Retinal pigment epithelial cell (primary cell): ENCODE results near the gene RCC1.
"Not testable (repeated sequence)": the region's sequence is repeated elsewhere in the genome, so short reads cannot be mapped to it uniquely, and the experiment has no call there.

ENCODE experiments used
- DNase-seq: peaks from one replicate; pipeline ENCODE4 v3.0.0-alpha.2; 2010; ENCODE audit warnings: low read depth
- H3K4me3 ChIP-seq: 2 replicates; pipeline ENCODE4 v1.5.1; 2011; ENCODE audit warnings: mild to moderate bottlenecking, low read length, control low read depth, moderate library complexity
- TF ChIP-seq, protein P1 (sequence below): conservative IDR thresholded peaks from 2 replicates; pipeline ENCODE4 v1.5.1; 2011; ENCODE audit warnings: low read depth, low read length, control low read depth, inconsistent platforms

Gene RCC1

DNA sequence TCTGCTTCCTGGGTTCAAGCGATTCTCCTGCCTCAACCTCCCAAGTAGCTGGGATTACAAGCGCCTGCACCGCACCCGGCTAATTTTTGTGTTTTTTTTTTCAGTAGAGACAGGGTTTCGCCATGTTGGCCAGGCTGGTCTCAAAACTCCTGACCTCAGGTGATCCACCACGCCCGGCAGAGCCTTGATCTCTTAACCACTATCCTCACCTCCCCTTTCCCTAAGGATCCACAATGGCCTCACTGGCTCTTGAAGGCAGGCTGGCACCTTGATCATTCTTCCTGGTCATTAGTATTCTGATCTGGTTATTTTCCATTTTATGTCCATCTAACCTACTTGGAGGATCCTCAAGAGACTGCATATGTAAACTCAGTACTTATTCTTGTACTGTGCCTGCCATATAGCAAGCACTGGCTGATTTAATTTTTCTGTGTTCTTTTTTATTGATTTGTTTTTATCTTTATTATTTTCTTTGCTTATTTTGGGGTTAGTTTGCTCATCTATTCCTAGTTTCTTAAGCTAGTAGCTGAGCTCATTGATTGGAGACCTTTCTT is 6.3 kb downstream of the RCC1 start:
- no peak overlapping the region for H3K4me3 ChIP-seq
- no peak for DNase-seq
- TF ChIP-seq, protein P1, sequence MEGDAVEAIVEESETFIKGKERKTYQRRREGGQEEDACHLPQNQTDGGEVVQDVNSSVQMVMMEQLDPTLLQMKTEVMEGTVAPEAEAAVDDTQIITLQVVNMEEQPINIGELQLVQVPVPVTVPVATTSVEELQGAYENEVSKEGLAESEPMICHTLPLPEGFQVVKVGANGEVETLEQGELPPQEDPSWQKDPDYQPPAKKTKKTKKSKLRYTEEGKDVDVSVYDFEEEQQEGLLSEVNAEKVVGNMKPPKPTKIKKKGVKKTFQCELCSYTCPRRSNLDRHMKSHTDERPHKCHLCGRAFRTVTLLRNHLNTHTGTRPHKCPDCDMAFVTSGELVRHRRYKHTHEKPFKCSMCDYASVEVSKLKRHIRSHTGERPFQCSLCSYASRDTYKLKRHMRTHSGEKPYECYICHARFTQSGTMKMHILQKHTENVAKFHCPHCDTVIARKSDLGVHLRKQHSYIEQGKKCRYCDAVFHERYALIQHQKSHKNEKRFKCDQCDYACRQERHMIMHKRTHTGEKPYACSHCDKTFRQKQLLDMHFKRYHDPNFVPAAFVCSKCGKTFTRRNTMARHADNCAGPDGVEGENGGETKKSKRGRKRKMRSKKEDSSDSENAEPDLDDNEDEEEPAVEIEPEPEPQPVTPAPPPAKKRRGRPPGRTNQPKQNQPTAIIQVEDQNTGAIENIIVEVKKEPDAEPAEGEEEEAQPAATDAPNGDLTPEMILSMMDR, result no peak

DNA sequence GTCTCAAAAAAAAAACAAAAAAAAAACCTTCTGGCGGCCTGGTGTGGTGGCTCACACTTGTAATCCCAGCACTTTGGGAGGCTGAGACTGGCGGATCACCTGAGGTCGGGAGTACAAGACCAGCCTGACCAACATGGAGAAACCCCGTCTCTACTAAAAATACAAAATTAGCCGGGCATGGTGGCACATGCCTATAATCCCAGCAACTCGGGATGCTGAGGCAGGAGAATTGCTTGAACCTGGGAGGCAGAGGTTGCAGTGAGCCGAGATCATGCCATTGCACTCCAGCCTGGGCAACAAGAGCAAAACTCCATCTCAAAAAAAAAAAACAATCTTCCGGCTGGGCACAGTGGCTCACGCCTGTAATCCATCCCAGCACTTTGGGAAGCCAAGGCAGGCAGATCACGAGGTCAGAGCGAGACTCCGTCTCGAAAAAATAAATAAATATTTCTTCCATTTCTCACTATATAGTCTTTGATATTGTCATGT is 8.6 kb downstream of the RCC1 start:
- not testable (repeated sequence) for DNase-seq, H3K4me3 ChIP-seq

DNA sequence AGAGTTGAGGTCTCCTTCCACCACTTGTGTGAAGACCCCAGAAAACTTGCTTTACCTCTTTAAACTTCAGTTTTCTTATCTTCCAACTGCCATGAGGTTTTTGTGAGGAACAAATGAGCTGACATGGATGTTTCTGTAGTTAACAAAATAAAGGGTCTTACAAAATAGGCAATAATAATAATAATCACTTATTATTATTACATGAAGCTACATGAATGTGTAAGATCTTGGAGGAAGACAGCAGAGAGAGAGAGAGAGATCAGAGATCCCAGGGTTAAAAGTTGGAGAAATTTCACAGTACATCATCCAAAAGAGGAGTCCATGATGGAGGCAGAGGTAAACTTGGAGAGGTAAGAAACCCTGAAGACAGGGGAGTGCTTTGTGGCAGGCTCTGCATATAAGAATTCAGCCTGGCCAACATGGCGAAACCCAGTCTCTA is 10.7 kb downstream of the RCC1 start:
- TF ChIP-seq, protein P1, result no peak
- H3K4me3 ChIP-seq, result no peak overlapping the region
- DNase-seq, result no peak

DNA sequence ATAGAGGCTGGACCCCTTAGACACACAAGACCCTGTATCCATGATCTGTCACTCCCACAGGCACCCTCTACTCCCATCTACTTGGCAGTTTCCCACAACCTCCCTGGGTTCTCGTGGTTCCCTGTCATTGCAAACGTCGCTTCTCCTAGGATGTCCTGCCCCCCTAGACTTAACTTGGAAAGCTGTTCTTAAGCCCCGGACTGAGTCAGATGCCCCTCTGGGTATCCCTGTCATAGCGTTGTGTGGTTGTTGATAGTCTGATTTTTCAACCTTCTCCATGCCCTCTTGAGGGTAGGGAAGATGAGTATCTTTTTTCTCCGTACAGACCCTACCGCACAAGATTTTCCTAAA is 11.8 kb downstream of the RCC1 start:
- H3K4me3 ChIP-seq, result peak overlapping the region; percentile 57
- no peak for DNase-seq
- TF ChIP-seq, protein P1, result no peak

DNA sequence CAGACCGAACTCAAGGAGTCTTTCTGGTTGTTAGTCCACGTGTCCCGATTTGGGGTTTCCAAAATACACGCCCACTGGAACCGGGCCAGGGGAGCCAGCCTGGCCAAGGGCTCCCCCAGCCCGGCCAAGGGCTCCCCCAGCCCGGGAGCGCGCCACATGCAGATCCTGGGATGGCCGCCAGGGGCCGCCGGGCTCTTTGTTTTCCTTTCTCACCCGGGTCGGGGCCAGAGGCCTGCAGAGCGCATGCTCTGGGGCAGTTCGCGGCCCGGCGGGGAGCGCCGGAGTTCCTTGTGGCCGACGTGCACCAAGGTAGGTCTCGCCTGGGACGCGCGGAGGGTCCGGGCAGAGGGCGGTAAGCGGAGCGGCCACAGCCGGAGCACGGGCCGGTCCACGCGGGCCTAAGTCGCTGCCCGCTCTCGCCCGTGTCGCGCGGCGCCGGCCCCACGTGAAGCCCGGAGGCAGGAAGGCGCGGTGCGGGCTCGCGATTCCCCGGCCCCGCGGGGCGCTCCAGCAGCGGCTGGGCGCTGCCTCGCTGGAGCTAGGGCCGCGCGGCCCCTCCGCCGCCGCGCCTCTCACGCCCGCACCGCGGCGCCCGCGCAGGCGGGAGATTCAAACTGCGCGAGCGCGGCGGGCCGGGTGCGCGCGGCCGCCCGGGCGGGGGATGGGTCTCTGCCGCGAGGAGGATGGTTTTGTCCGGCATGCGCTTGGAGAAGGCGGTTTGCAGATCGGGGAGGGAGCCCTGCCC is 12.3 kb downstream of the RCC1 start:
- DNase-seq, result peak; percentile 54
- TF ChIP-seq, protein P1, result peak; percentile 90
- peak overlapping the region; percentile 76 for H3K4me3 ChIP-seq

DNA sequence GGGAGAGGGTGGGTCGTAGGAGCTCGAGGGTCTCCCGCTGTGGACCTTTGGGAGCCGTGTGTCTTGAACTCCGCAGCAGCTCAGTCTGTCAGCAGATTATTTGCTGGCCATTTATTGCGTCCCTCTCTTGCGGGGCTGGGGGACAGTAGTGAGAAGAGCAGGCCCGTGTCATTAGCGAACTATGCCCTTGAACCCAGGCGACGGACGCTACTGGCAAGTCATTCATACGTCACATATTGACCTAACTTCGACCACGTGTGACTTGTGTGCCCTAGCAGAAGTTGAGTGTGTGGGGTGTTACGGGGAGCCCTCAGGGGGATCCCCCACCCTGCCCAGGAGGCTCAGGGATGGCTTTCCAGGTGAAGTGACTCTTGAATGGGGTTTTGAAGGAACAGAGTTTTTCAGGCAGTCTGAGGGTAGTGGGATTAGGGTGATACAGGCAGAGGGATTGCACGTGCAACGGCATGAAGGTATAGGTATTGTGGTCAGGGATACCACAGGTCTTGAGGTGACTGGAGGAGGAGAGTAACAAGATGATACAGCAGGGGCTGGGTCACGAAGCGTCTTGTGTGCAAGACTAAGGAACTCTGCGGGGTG is 13.0 kb downstream of the RCC1 start:
- TF ChIP-seq, protein P1, result no peak
- no peak for DNase-seq

DNA sequence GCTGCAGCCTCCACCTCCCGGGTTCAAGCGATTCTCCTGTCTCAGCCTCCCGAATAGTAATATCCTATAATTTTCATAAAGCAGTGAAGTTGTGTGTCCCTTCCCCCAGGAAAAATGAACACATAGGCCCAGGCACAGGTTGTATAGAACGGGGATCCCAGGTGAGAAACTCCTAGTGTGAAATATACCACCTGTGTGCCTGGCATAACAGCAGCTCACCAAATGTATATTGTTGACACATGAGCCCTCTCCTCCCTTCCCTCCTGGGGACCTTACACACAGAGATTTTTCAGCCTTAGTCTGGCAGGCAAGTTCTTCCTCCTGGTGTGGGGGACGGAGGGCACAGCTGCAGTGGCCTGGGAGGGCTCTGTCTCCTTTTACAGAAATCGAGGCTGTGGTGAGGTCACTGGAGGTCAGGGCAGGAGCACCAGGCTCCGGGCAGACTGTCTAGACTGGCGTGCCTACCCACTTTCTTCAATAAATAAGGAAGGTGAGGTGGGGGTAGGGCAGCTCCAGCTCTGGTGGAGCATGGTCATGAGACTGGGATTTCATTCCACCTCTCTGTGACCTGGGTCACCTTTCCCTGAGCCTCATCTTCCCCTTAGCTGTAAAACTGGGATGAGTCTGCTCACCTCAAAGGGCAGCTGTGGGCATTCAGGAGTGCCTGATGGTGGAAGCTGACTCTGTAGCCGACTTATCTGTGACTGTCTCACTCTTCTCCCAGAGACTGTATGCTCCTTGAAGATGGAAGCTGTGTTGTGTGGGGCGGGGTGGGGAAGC is 14.3 kb downstream of the RCC1 start:
- H3K4me3 ChIP-seq, result no peak overlapping the region
- TF ChIP-seq, protein P1, result no peak
- no peak for DNase-seq

More for the DNA sequence above, 13.0 kb downstream of the RCC1 start:
- peak overlapping the region; percentile 76 for H3K4me3 ChIP-seq

DNA sequence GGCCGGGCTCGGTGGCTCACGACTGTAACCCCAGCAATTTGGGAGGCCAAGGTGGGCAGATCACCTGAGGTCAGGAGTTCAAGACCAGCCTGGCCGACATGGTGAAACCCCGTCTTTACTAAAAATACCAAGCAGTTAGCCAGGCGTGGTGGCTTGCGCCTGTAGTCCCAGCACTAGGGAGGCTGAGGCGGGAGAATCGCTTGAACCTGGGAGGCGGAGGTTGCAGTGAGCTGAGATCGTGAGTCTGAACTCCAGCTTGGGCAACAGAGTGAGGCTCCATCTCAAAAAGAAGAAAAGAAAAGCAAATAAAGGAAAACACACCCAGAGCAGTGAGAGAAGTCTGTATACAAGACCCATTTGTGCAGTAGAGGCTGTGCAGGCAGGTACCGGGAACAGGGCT is 15.0 kb downstream of the RCC1 start:
- not testable (repeated sequence) for DNase-seq, H3K4me3 ChIP-seq
